HG03095 (cell line): ENCODE measurements around the gene JAKMIP3.

Experiments used
- ATAC-seq: cut with Tn5 transposase; IDR thresholded peaks from one replicate; pipeline ENCODE4 v1.9.1; 2021; ENCODE audit warnings: moderate library complexity; ENCODE audit not compliant: unreplicated experiment

The JAKMIP3 gene

GRCh38 chr10:132065491-132066105 lies at the start of gene JAKMIP3:
Gene JAKMIP3, plus strand, starts transcription at chr10:132065946. Its CDS starts 38,863 bp downstream, at chr10:132104809.
- ATAC-seq, result no peak

- no peak for ATAC-seq
These were observed 49.2 kb upstream of the JAKMIP3 start for GRCh38 chr10:132016514-132016913.

GRCh38 chr10:132018446-132018845 lies 47.3 kb upstream of the JAKMIP3 start:
- no peak for ATAC-seq

- ATAC-seq, result no peak
These were observed 46.4 kb upstream of the JAKMIP3 start for GRCh38 chr10:132019366-132019765.

- ATAC-seq, result no peak
These were observed 45.3 kb upstream of the JAKMIP3 start for GRCh38 chr10:132020456-132020855.

GRCh38 chr10:132021046-132021445 lies 44.7 kb upstream of the JAKMIP3 start:
- ATAC-seq, result no peak

- no peak for ATAC-seq
These were observed 44.1 kb upstream of the JAKMIP3 start for GRCh38 chr10:132021504-132022143.

GRCh38 chr10:132022241-132022640 lies 43.5 kb upstream of the JAKMIP3 start:
- no peak for ATAC-seq

GRCh38 chr10:132023092-132023811 lies 42.5 kb upstream of the JAKMIP3 start:
- peak; percentile 90 for ATAC-seq

GRCh38 chr10:132027423-132027983 lies 38.2 kb upstream of the JAKMIP3 start:
- ATAC-seq, result no peak

- no peak for ATAC-seq
These were observed 37.0 kb upstream of the JAKMIP3 start for GRCh38 chr10:132028706-132029105.

GRCh38 chr10:132030898-132031463 lies 34.8 kb upstream of the JAKMIP3 start:
- no peak for ATAC-seq

GRCh38 chr10:132033632-132034031 lies 32.1 kb upstream of the JAKMIP3 start:
- ATAC-seq, result no peak

- no peak for ATAC-seq
These were observed 30.3 kb upstream of the JAKMIP3 start for GRCh38 chr10:132035476-132035875.

- no peak for ATAC-seq
These were observed 29.4 kb upstream of the JAKMIP3 start for GRCh38 chr10:132036153-132036886.

GRCh38 chr10:132036887-132037675 lies 28.7 kb upstream of the JAKMIP3 start:
- ATAC-seq, result no peak

- no peak for ATAC-seq
These were observed 28.1 kb upstream of the JAKMIP3 start for GRCh38 chr10:132037676-132037975.

- ATAC-seq, result no peak
These were observed 26.4 kb upstream of the JAKMIP3 start for GRCh38 chr10:132039371-132039770.

- ATAC-seq, result no peak
These were observed 25.7 kb upstream of the JAKMIP3 start for GRCh38 chr10:132040046-132040445.

GRCh38 chr10:132041340-132041739 lies 24.4 kb upstream of the JAKMIP3 start:
- no peak for ATAC-seq
